T47D (cell line): ENCODE results near the gene APRT.

Source experiments
- DNase-seq, 2 experiments: peaks; one replicate each; pipeline versions ENCODE4 v3.0.0 to v3.0.0-alpha.2; 2011 to 2012; ENCODE audit warnings: low read depth in 1 of 2, low spot score in 1 of 2
- JUND ChIP-seq: IDR thresholded peaks from 2 replicates; pipeline ENCODE4 v1.6.1; 2012; ENCODE audit warnings: low read depth
- in situ Hi-C: cut with HindIII; loops from 2 replicates; pipeline ENCODE4 v1.10.0; 2016; ENCODE audit warnings: low sequenced_read_pairs, low pct_unique_long_range_greater_than_20kb

The APRT gene

DNA sequence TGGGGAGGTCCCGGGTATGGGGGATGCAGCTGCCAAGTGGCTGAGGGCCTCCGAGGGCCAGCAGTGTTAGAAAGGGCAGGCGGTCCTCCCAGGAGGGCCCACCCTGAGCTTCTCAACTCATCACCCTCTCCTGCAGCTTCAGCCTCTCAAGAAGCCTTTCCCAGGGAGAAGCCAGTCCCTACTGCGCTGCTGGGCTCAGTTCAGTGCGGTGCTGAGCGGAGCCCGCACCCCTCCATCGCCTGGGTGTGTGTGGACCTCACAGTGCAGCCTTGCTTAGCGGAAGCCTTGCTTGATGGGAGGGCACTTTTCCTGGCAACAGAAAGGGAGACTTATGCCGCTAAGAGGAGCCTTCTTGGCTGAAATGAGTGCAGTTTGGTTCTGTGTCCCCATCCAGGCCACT, 3.5 kb upstream of the APRT start:
- TF ChIP-seq JUND, result no peak
- DNase-seq, result no peak
- in situ Hi-C loops, result no loop called here

DNA sequence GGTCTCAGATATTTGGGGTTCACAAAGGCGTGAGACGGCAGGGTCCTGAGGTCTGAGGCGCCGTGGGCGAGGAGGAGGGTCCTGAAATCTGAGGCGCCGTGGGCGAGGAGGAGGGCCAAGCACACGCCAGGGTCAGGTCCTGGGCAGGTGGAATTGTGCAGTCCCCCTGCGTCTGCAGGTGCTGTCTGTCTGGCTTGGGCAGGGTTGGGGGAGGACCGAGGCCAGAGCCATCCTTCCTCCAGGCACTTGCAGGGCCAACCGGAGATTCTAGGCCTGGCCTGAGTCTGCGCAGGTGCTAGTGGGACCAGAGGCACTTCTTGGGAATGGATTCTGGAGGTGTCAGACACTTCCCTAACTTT, 2.4 kb upstream of the APRT start:
- in situ Hi-C loops, result no loop called here
- no peak for TF ChIP-seq JUND
- DNase-seq, result no peak

DNA sequence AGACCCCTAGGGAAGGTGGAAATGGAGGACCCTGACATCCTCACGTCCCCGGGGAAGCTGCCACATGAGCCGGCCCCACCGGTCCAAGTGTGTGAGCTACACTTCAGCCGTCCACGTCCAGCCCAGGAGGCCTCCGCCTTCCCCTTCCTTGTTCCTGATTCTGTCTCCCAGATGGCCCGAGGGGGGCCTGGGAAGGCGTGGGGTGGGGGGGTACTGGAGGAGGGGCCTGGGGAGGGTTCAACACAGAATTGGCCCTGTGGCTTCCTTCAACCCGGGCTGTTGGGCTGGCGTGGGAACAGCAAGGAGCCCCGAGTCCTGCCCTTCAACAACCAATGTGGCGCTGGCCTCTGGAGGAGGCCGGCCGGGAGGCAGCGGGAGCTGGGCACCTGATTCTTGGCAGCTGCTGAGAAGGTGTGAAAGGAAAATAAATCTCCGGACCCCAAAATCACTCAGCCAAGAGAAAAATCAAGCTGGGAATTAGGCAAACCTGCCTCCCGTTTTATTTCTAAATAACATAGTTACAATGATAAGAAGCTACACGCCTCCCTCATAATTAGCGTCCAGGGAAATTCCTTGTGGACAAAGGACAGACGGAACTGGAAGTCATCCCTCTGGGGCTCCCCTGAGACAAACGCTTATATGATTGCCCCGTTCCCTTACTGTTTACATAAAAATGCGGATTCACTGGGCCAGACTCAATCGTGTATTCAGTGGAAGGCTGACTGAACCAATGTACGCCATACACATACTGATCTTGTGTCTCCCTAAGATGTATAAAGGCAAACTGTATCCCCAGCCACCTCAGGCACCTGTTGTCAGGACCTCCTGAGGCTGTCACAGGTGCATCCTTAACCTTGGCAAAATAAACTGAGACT, 1.8 kb upstream of the APRT start:
- DNase-seq, result peak in 1 of 2 experiments; percentile 54
- TF ChIP-seq JUND, result no peak
- in situ Hi-C loops, result no loop called here

DNA sequence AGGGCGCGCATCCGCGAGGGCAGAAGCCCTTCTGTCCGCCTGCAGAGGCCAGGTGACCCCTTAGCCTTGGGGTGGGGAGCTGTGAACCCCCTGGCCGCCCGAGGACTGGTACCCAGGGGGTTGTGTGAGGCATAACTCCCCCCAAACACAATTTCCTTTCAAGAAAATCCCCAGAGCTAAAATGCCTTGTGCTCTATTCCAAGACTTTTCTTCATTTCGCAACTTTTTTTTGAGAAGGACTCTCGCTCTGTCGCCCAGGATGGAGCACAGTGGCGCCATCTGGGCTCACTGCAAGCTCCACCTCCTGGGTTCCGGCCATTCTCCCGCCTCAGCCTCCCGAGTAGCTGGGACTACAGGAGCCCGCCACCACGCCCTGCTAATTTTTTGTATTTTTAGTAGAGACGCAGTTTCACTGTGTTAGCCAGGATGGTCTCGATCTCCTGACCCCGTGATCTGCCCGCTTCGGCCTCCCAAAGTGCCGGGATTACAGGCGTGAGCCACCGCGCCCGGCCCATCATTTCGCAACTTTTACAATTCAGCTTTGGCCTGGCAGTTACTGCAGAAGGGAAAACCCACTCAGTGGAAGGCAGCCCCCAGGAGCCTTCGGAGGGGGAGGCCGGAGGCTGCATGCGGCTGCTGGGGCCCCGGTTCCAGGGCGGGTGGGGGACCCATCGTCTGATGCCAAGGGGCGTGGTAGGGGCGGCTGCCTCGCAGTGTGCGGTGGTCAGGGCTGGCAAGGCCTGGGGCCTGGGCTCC, 963 bp upstream of the APRT start:
- DNase-seq, result peak in 1 of 2 experiments; percentile 79
- no peak for TF ChIP-seq JUND

GRCh38 chr16:88810912-88811768, 588 bp downstream of the APRT start:
- in situ Hi-C loops, result no loop called here
- no peak for TF ChIP-seq JUND
- peak; percentile 83 to 92 for DNase-seq

More for the DNA sequence above, 963 bp upstream of the APRT start:
- in situ Hi-C loops, result no loop called here

- in situ Hi-C loops, result no loop called here
- peak in 1 of 2 experiments; percentile 53 for DNase-seq
- no peak for TF ChIP-seq JUND
Measured at GRCh38 chr16:88810166-88810911, 1.4 kb downstream of the APRT start.

- no peak for DNase-seq
- in situ Hi-C loops, result no loop called here
Measured at GRCh38 chr16:88809676-88810165, 2.0 kb downstream of the APRT start.

DNA sequence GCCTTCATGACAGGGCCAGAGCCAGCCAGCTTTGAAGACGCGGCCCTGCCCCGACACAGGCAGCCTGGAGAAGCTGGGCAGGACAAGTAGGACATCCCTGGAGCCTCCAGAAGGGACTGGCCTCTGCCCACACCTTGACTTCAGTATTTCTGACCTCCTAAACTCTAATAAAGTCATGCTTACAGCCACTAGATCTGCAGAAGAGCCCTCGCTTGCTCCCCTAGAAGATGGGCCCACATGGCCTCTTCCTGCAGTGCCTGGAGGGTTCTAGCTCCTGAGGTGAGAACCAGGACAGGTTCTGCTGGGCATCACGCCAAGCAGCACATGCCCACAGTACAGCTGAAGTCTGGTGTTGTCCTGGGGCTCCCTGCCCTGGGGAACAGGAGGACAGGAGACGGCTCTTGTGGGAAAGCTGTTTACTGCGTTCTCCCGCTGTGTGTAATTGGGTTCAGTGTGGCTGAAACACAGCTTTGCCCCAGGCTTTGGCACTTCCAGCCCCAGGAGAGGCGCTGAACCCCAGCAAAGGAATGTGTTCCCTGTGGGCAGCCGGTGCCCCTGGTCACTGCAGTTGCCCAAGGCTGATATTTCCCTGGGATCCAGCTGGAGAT, 2.6 kb downstream of the APRT start:
- in situ Hi-C loops, result no loop called here
- TF ChIP-seq JUND, result no peak
- DNase-seq, result peak in 1 of 2 experiments; percentile 85

More at GRCh38 chr16:88809676-88810165, 2.0 kb downstream of the APRT start:
- no peak for TF ChIP-seq JUND

DNA sequence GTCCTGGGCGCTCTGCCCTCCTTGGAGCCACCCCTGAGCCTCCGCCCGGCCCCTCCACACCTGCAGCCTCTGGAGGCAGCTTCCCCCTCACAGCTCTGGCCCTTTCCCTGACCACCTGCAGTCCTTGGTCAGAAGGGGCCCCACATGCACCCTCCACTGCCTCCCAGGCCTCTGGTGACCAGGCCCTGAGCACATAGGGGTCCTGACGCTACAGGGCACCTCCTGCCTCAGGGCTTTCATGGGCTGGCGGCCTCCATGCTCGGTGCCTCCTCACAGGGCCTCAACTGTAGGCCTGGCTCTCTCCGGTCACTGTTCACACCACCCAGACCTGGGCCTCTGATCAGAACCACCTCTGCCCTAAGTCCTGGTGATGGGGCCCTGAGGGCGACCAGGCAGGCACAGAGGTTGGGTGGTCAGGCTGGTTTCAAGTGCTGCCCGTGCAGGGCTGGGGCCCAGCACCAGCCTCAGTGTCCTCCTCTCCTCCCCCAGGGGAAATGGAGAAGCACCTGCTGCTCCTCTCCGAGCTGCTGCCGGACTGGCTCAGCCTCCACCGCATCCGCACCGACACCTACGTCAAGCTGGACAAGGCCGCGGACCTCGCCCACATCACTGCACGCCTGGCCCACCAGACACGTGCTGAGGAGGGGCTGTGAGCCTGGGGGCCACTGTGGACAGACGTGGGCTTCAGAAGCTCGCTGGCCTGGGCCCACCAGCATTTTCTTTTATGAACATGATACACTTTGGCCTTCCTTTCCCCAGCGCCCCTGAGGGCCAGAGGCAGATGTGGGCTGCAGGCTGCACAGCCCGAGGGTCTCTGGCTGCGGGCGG, 3.9 kb downstream of the APRT start:
- in situ Hi-C loops, result no loop called here
- no peak for DNase-seq
- TF ChIP-seq JUND, result no peak

GRCh38 chr16:88807142-88807625, 4.5 kb downstream of the APRT start:
- in situ Hi-C loops, result no loop called here
- TF ChIP-seq JUND, result no peak
- no peak for DNase-seq

DNA sequence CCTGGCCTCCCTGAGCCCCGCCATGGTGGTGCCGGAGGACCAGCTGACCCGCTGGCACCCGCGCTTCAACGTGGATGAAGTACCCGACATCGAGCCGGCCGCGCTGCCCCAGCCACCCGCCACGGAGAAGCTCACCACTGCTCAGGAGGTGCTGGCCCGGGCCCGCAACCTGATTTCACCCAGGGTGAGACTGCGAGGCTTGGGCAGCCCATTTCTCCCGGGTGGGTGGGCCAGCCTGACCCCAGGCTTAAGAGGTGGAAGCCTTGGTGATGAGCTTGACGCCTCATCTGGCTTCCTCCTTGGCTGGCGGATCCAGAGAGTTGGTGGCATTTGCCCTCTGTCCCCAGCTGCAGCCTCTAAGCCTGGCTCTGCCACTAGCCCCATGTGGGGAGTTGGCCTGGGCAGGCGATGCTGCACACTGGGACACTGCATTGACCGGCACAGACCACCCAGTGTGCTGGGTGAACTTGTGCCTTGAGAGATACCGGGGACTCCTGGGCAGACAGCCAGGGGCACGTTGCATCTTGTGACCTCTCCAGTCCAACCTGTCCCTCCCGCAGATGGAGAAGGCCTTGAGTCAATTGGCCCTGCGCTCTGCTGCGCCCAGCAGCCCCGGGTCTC, 5.1 kb downstream of the APRT start:
- no peak for DNase-seq
- in situ Hi-C loops, result no loop called here
- TF ChIP-seq JUND, result no peak
